Measurements from ENCODE around the gene ETV2.

- TF ChIP-seq EZH2 (IDR thresholded peaks at IDR 0.05; ENCODE audit: borderline replicate concordance, low read depth, low read length, severe bottlenecking) (no peak), CTCF (IDR thresholded peaks at IDR 0.05; ENCODE audit: borderline replicate concordance, extremely low read depth, low read length, poor library complexity, severe bottlenecking) (no peak)
Measured at GRCh38 chr19:35656700-35657099, 15.2 kb downstream of the ETV2 start.
